Testis (tissue), 2 donors: ENCODE data around the gene TM2D1.

Source experiments
- POLR2A ChIP-seq: fragments of 450-650 bp; IDR thresholded peaks from one replicate; pipeline ENCODE4 v1.6.1; 2017; ENCODE audit warnings: antibody characterized with exemption, mild to moderate bottlenecking, moderate library complexity
- TF ChIP-seq, protein P1 (sequence below), 3 experiments: fragments of 450-650 bp in 2 of 3; fragments of 200-600 bp in 1 of 3; sonication (generic) in 1 of 3; IDR thresholded peaks; one replicate each; pipeline ENCODE4 v1.5.1; 2016 to 2019; ENCODE audit warnings: antibody characterized with exemption in 3 of 3, mild to moderate bottlenecking in 2 of 3, moderate library complexity in 1 of 3

DNA sequence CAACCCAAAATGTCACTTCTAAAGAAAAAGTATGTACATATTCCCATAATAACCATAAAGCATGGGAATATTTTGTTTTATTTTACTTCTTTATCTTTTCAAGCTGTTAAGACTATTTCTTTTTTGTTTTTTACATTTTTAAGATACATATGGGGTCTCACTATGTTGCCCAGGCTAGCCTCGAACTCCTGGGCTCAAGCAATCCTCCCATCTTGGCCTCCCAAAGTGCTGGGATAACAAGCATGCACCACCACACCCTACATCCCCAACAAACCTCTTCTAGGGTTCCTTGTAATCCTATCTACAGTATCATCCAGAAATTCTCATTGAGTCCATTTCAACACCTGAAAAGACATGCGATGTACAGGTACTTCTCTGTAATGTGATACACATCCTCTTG is 87.5 kb downstream of the TM2D1 start:
- TF ChIP-seq, protein P1, sequence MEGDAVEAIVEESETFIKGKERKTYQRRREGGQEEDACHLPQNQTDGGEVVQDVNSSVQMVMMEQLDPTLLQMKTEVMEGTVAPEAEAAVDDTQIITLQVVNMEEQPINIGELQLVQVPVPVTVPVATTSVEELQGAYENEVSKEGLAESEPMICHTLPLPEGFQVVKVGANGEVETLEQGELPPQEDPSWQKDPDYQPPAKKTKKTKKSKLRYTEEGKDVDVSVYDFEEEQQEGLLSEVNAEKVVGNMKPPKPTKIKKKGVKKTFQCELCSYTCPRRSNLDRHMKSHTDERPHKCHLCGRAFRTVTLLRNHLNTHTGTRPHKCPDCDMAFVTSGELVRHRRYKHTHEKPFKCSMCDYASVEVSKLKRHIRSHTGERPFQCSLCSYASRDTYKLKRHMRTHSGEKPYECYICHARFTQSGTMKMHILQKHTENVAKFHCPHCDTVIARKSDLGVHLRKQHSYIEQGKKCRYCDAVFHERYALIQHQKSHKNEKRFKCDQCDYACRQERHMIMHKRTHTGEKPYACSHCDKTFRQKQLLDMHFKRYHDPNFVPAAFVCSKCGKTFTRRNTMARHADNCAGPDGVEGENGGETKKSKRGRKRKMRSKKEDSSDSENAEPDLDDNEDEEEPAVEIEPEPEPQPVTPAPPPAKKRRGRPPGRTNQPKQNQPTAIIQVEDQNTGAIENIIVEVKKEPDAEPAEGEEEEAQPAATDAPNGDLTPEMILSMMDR (IDR thresholded peaks at IDR 0.05): no peak
- TF ChIP-seq POLR2A: no peak
